GM20000 (cell line): ENCODE results near the gene SAPCD2.

ENCODE experiments used
- DNase-seq: peaks from one replicate; pipeline ENCODE4 v3.0.0; 2012; ENCODE audit warnings: low spot score
- CTCF ChIP-seq: IDR thresholded peaks from 2 replicates; pipeline ENCODE4 v1.5.1; 2012; ENCODE audit warnings: mild to moderate bottlenecking, control low read depth; ENCODE audit errors: extremely low read depth, missing control alignments

Gene SAPCD2

DNA sequence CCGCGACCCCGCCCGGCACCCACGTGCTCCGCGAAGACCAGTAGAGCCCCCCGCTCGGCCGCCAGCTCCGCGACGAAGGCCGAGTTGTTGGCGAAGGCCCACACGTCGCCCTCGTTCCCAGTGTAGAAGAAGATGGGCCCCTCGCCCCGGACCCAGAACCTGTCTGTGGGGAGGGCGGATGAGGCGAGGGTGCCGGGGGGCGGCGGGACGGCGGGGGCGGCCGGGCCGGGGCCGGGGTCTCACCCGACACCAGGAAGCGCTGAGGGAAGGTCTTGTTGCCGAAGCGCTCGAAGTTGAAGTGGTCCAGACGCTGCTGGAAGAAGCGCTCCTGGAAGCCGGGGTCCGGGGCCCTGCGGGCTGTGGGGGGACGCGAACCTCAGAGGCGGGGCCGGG is 43.9 kb upstream of the SAPCD2 start:
- DNase-seq = peak; percentile 78
- TF ChIP-seq CTCF = no peak

DNA sequence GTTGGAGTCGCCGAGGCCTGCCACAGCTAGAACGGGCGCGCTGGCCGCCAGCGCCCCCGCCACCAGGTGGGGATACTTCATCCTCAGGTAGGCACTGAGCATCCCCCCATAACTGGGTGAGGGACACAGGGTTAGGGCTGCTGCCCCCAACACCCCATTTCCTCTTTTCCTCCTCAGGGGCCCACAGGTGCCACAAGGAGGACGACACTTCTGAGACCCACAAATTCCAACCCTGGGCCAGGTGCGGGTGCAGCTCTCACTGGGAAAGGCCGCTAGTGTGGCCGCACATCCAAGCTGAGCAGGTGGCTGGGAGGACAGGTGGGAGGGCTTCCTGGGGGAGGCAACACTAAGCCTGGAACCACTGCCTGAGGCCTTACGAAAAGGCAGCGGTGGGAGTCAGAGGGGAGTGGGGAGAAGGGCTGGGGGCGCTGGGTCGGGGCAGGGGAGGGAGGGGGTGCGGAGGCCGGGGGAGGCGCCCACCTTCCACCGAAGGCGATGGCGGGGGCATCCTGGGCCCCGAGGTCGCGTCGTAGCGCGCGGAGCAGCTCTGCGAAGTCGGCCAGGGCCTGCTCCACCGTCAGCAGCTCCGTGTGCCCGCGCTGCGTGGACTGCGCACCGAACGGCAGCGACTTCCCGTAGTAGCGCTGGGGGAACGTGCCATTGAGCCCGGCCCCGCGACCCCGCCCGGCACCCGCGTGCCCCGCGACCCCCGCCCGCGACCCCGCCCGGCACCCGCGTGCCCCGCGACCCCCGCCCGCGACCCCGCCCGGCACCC is 43.2 kb upstream of the SAPCD2 start:
- TF ChIP-seq CTCF = no peak
- DNase-seq = peak; percentile 79

DNA sequence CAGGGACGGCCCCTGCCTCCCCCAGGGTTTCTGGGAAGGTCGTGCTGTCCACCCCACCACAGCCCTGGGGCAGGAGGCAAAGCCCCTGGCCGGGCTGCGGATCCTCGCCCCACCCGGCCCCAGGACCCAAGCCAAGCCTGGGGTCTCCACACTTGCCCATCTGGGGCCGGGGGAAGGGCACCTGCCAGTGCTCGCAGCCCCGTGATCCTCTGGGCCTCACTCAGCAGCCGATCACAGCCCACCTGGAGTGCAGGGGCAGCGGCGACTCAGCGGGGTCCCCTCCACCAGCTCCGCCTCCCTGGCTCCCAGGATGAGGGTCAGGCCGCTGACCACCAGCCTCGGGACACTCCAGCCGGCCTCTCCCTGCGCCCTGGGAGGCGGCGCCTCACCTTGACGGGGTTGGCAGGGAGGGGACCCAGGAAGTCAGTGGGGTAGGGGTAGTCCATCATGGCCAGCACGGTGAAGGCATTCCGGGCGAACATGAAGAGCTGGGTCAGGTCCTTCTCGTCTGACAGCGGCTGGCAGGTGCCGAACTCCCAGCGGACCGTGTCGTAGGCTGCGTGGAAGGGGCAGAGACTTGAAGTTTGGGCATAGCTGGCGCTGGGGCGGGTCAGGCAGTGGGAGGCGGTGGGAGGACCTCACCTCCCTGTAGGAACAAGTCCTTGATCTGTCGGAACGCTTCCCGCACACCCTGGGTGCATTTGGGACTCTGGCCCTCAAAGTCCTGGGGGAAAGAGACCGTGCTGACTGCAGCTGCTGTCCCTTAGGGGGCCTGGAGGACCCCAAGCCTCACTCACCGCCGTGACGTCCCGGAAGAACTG is 42.4 kb upstream of the SAPCD2 start:
- TF ChIP-seq CTCF = no peak
- peak; percentile 28 for DNase-seq

DNA sequence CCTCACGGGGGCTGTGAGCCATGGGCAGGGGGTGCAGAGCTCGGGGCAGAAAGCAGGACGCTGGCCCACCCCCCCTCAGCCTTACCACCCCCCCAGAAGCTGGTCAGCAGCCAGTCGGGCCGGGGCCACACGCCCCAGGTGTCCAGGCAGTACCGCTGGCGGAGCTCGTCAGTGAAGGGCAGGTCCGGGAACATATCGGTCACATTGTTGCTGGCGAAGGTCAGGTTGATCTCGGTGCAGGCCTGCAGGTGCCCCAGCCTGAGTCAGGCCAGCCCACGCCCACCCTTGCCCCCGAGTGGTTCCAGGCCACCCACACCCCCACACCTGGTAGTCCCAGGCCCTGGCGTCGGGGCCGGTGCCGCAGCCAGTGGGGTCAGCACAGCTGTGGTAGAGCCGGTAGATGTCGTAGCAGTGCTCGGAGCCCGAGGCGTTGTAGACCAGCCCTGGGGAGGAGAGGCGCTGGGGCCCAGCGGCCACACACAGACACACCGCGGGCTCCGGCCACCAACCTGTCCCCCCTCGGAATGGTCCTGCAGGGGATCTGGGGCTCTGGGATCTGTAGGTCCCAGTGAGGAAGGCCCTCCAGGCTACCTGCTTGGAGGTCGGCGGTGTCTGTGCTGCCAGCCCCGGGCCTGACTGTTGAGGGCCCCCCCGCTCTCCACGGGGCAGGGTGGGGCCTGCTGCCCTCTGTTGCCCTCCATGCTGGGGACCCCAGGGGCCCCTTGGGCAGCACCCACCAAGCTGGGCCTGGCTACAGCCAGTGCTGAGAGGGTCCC is 41.6 kb upstream of the SAPCD2 start:
- no peak for TF ChIP-seq CTCF

GRCh38 chr9:137110911-137111787 is 40.8 kb upstream of the SAPCD2 start:
- TF ChIP-seq CTCF = no peak
- DNase-seq = no peak

More for the DNA sequence above, 41.6 kb upstream of the SAPCD2 start:
- DNase-seq = no peak

GRCh38 chr9:137110147-137110910 is 40.0 kb upstream of the SAPCD2 start:
- TF ChIP-seq CTCF = no peak
- peak; percentile 36 for DNase-seq
